Activated T-cell treated with anti-CD3 and anti-CD28 coated beads, Interleukin-2, amount 50 U/mL, for 48 hours (primary cell): ENCODE data around the gene THAP3.

Experiments
- DNase-seq, 2 experiments: peaks; one replicate each; pipeline ENCODE4 v3.0.0-alpha.2; 2020

The THAP3 gene

DNA sequence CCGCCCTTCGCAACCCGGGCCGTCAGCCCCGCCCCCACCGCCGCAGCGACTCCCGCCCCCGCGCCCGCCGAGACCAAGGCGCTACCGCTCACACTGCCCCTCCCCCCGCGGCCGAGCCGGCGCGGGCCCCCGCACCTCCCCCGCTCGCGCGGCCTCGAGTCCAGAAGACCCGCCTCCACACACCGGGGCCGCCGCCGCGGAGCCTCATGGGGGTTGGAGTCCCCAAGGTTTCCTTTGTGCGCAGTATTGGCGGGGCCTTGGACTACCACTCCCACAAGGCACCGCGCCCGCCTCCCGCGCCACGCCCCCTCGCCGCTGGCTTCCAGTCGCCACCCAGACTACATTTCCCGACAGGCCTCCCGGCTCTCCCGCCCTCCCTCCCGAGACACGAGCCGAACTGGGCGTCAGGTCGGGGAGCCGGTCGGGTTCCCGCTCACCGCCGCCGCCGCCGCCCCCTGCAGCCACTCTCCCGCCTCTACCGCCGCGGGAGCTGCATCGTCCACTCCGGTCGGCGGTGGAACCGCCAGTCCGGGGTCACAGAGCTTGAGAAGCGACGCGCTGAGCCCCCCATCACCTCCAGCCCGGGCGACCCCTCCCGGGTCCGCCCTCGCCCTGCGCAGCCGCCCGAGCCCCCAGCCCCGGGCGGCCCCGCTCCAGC lies 11.2 kb upstream of the THAP3 start, which contains the start of gene PHF13:
PHF13 (plus strand) TSS at position 371 of the 658 bp plus-strand sequence. CDS start 336 bp downstream, outside the sequence.
- DNase-seq: peak; percentile 99 to 100

DNA sequence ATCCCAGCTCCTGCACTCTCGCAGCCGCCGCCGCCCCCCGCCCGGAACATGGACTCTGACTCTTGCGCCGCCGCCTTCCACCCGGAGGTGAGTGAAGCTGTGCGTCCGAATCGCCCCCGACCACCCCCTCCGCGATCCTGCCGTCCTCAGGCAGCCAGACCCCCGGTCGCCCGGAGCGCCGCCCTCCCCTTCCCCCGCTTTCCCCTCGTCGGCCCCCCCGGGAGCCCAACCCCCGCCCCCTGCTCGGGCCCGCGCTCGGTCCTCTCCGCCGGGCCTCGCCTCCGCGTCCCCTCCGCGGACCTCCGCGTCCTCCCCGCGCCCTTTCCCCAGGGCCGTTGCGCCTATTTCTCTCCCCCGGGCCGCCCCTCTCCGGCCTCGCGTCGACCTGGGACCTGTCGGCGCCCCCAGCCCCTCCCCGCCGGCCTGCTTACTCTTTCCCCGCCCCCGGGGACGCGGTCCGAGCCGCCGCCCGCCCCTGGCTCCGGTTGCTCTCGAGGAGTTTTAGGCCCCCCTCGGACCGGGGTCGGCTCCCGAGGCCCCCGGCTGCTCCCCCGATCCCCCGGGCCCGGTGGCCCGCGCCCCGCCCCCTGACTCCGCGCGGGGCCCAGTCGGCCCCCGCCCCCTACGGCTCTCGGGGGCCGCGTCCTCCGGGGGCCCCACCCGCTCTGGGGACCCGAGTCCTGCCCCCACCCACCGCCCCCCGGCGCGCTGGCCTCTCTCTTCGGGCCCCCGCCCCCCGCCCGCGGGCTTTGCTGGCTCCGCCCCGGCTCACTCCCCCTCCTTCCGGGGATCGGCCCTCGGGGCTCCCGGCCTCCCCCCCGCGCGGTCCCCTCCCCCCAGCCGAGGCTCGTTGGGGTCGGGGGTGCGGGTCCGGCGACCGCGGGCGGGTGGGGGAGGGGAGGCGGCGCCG lies 10.4 kb upstream of the THAP3 start:
- DNase-seq: peak; percentile 63 to 71

DNA sequence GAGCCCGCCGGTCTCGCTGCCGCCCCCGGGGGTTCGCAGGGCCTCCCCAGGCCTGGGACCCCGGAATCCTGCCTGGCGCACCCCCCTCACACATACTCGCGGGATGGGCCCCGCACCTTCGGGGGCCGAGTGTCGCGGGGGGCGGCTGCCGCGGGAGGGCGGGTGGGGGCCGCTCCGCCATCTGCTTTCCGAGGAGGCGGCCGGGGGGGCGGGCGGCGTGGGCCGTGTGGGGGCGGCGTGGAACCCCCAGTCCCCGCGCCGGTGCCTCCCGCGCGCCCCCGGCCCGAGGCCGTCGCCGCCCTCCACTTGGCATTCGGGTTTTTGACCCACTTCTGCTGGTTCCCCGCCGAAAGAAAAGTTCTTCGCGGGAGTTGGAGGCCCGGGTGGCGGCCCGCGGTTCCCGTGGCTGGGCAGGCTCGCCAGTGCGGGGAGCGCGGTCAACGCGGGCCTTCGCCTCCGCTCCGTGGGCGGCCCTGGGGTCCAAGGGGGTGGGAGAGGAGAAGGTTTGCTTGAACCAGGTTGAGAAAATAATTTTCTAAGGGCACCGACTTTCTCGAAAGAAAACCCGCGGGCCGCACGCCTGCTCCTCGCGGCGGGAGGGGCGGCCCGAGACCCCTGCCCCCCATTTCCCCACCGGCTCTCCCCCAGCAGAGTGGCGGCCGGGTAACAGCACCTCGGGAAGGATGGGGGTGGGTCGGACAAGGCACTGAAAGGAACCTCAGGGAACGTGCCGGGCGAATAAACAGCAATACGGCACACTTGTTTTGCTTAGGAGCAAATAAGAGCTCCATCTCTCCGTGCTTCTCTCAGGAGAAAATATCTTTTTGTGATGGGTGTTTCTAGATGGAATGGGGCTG lies 9.5 kb upstream of the THAP3 start:
- DNase-seq: no peak

DNA sequence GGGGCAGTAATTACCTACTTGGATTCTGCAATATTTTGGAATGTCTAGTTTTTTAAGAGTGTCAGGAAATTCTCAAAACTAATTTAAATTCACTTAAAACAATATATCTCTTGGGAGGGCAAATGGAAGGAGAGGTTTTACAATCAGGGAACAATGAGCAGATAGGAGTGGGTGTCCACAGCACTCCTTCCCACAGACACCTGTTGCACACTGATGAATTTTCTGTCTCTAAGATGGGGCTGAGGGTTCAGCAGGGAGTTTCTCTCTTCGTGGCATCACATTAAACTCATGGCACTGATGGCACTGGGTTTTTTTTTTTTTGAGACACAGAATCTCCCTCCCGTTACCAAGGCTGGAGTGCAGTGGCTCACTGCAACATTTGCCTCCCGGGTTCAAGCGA lies 5.6 kb upstream of the THAP3 start:
- no peak for DNase-seq

DNA sequence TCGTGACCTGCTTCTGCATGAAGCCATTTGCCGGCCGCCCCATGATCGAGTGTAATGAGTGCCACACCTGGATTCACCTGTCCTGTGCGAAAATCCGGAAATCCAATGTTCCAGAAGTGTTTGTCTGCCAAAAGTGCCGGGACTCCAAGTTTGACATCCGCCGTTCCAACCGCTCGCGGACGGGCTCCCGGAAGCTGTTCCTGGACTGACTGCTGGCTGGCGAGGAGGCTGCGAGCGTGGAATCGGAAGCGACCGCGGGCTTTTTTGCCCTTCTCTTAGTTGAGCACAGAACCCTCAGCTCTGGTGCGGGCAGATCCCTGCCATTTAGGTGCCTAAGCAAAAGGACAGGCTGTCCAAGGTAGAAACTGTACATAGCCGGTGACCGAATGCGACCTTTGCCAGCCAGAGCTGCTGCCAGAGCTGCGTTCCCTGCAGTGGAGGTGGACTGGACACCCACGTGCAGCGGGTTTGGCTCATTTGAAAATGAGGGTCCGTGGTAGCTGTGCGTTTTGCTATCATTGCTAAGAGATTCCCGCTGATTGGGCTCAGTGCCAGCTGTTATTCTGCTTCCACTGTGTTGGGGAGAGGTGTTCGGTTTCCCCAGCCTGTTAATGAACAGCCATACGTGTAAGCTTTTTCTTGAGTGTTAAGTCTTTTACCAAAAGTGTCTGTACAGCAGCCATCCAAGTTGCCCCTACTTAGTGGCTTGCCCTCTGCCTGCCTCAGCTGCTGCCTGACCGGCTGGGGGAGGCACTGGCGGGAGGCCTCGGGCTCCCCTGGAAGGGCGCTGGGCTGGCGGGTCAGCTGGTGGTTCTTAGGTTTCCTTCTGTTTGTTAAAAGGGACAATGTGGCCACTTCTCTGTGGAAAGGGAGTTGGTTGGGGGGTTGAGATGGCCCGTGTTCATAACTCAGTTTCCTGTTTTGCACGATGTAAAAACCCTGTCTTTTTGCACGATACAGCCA lies 3.0 kb upstream of the THAP3 start:
- DNase-seq: no peak

DNA sequence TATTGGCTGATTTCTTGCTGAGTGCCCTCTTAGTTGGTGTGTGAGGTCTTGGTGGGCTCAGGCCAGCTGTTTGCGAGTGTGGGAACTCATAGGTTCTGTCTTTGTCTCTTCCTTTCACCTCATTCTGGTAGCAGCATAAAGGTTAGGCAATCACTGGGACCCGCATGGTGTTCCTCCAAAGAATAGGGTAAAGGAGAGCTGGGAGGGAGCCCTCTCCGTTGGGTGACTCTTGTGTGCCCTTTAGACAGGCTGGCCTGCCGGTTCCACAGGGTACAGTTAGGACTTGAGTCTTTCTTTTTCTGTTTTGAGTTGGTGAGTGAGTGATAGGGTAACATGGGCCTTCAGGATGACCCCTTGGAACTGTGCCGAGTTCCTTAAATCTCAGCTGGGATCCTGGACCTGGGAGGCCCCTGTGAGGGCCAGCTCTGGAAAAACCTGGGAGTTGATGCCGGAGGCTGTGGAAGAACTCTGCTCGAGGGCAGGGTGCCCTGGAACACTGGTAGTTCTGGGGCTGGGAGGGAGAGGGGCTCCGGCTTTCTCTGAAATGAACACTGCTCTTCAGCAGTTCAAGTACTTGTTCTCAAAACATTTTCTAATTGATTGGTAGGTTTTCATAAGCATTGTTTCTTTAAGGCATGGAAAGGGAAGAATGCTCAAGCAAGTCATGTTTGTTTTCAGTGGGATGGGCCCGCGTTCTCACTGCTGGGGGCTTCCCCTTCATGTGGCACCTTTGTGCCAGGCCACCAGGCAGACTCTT lies 2.1 kb upstream of the THAP3 start:
- DNase-seq: no peak

GRCh38 chr1:6623269-6623965 lies 1.3 kb upstream of the THAP3 start:
- DNase-seq: no peak

- DNase-seq: peak; percentile 43 to 45
Observed at GRCh38 chr1:6625584-6626149, 999 bp downstream of the THAP3 start.

DNA sequence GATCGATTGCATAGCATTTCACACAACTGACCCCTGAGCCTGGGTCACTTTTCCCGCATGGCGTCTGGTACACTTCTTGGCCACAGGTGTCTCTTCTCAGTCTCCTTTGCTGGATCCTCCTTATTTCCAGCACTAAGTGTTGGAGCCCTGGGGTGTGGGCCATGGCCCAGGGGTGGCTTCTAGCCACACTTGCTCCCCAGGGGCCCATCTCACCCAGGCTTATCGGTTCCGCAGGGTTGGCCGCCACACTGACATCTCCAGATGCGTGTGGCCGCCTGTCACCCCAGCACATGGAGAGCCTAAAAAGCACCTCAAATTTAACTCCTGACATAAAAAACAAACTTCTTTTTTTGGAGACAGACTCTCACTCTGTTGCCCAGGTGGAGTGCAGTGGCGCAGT lies 2.4 kb downstream of the THAP3 start:
- DNase-seq: no peak

DNA sequence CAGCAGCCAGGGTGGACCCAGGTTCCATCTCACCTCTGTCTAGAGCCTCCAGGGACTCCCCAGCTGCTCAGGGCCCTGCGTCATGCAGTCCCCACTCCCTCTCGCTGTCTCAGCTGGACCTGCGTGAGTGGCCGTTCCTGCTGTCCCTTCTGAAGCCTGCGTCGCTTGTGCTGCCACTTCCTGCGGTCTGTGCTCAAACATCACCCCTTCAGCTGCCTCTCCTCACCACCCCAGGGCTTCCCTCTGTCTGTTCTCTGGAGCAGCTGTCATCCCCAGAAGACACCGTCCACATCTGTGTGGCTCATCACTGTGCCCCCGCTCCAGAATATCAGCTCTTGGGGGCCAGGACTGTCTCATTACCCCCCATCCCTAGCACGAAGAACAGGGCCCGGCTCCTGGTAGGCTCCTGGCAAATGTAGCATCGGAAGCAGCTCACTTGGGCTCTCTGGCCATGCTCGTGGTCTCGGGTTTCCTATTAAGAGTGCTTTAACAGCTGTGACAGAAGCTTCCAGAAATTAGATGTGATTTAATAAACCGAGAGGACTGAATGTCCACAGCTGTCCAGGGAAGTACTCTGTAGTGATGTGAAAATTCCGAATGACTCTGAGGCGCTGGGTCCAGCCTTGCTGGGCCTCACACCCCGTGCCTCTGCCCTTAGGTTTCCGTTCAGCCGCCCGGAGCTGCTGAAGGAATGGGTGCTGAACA lies 3.3 kb downstream of the THAP3 start:
- DNase-seq: no peak

GRCh38 chr1:6628971-6629479 lies 4.4 kb downstream of the THAP3 start:
- DNase-seq: no peak

GRCh38 chr1:6630027-6630426 lies 5.4 kb downstream of the THAP3 start:
- no peak for DNase-seq

DNA sequence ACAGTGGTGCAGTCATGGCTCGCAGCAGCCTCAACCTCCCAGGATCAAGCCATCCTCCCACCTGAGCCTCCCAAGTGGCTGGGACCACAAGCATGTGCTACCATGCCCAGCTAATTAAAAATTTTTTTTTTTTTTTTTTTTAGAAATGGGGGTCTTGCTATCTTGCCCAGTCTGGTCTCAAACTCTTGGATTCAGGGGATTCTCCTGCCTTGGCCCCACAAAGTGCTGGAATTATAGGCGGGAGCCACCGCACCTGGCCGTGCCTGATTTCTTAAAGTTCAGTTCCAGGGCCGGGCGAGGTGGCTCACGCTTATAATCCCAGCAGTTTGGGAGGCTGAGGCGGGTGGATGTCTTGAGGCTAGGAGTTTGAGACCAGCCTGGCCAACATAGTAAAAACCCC lies 6.4 kb downstream of the THAP3 start:
- DNase-seq: no peak

GRCh38 chr1:6632588-6633514 lies 8.2 kb downstream of the THAP3 start:
- DNase-seq: no peak

DNA sequence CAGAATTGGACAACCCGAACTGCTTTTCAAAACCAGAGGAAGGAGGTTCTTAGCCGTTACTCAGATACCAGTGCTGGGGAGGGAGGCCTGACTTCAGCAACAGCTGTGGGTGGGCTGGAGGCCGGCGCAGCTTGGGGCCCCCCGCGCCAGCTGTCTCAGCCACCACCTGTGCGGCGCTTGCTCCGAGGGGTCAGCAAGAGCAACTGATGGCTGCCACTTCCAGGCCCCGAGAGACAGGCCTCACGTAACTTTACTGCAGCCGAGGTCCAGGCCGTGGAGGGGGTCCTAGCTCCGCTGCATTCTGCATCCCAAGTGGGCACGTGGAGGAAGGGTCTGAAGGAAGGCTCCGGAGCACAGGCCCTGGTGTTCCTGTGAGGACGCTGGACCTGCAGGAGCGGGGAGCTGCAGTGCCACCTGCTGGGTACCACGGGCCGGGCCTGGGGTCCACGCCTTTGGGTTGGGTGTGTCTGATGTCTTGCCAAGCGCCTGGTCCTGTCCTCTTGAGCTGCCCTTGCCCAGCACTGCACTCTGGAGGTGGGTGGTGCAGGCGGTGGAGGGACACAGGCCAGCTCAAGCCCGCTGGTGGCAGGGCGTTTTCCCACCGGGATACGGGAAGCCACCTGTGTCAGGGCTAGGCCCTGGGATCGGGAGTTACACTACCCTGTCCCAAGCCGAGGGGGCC lies 9.8 kb downstream of the THAP3 start:
- peak; percentile 62 to 63 for DNase-seq

DNA sequence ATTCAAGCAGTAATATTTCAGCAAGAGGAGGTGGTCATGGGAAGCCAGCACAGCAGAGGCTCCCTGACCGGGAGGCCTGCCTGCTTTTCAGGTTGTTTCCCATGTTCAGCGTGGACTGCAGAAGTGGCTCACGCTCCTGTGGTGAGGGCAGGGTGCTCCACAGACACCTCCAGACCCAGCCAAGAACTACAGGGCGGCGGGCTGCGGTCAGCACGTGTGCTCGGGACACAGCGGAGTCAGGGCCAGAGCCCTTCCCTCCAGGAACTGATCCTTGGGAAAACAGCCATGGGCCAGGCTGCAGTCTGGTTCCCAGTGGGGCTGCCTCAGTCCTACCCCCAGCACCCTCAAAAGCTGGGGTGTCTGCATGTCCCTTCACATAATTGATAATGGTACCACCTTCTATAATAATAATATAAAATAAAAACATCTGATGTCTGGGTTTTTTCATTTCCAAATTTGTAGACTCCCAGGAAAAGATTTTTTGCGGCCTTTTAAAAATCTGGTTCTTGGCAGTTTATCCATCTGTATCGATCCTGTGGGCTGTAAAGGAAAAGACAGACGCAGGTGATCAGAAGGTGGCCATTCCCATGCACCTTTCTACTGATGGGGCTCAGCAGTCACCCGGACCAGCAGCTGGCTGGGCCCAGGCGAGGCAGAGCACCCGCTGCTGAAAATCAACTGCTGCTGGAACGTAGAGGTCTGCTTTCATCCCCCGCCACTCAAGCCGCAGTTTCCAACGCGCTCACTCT lies 10.7 kb downstream of the THAP3 start:
- DNase-seq: no peak
